Upper lobe of left lung (tissue), 6 donors: Measurements from ENCODE around the gene TCERG1. TPM values are rescaled to one million over a fixed set of nuclear protein-coding genes. Genes with fewer than 3 reads are reported as not detected.

Experiments
- ATAC-seq, 2 donors: fragments of 200-7000 bp; cut with Tn5 transposase; one replicate each; pipeline ENCODE4 v1.9.1; 2022; ENCODE audit warnings: mild to moderate bottlenecking in 2 of 2, moderate library complexity in 2 of 2; ENCODE audit not compliant: low FRiP score in 2 of 2
- DNase-seq, 2 donors: peaks; one replicate each; pipeline ENCODE4 v3.0.0-alpha.2; 2019 to 2020
- H3K27ac ChIP-seq, 4 donors: fragments of 200-600 bp; sonication (generic); one replicate each; pipeline ENCODE4 v1.5.1; 2016 to 2019
- H3K27me3 ChIP-seq, 4 donors: fragments of 200-600 bp; sonication (generic); one replicate each; pipeline ENCODE4 v1.5.1; 2017 to 2019
- H3K36me3 ChIP-seq, 4 donors: fragments of 200-600 bp; sonication (generic); one replicate each; pipeline ENCODE4 v1.5.1; 2016 to 2019
- H3K4me1 ChIP-seq, 4 donors: fragments of 200-600 bp; sonication (generic); one replicate each; pipeline ENCODE4 v1.5.1; 2018 to 2019
- H3K4me3 ChIP-seq, 4 donors: fragments of 200-600 bp; sonication (generic); one replicate each; pipeline ENCODE4 v1.5.1; 2017 to 2019; ENCODE audit warnings: mild to moderate bottlenecking in 2 of 4, moderate library complexity in 1 of 4
- H3K9me3 ChIP-seq, 4 donors: fragments of 200-600 bp; sonication (generic); one replicate each; pipeline ENCODE4 v1.5.1; 2018 to 2019
- EP300 ChIP-seq, 4 donors: sonication (generic); formaldehyde crosslinking; IDR thresholded peaks; one replicate each; pipeline ENCODE4 v1.5.1; 2017; ENCODE audit warnings: antibody characterized with exemption in 4 of 4, control low read depth in 2 of 4
- POLR2A ChIP-seq, 4 donors: fragments of 450-650 bp; IDR thresholded peaks; one replicate each; pipeline ENCODE4 v1.5.1; 2016 to 2017; ENCODE audit warnings: antibody characterized with exemption in 4 of 4, mild to moderate bottlenecking in 2 of 4
- POLR2AphosphoS5 ChIP-seq, 2 donors: sonication (generic); formaldehyde crosslinking; IDR thresholded peaks; one replicate each; pipeline ENCODE4 v1.5.1; 2017; ENCODE audit warnings: antibody characterized with exemption in 2 of 2
- WGBS, 2 donors: methylation state at CpG; one replicate each; pipeline ENCODE4 v1.1.5; 2017 to 2018; 5-methylcytosine and 5-hydroxymethylcytosine counted together
- total RNA-seq, 6 donors: library from RNA; depleted of rRNA in 4 of 6; stranded (reverse); fragments of >200 nt in 4 of 6; gene quantifications; one replicate each; pipeline versions ENCODE4 v1.1.0 to v1.2.1, GENCODE V29; 2016 to 2021
- TF ChIP-seq, protein P1 (sequence below), 6 experiments: fragments of 450-650 bp in 4 of 6; fragments of 200-600 bp in 2 of 6; sonication (generic) in 2 of 6; IDR thresholded peaks; one replicate each; pipeline ENCODE4 v1.5.1; 2016 to 2019; ENCODE audit warnings: antibody characterized with exemption in 6 of 6
- donor health status: DM: no; HTN: no; CAD: no; lungs with moderate emphysema.
- donor health status: DM: no; HTN: yes; CAD: no; lungs with severe emphysema.

TCERG1 gene
- total RNA-seq, 6 donors from 2014 or later: 34.3 to 110 (median 53.3) TPM

DNA sequence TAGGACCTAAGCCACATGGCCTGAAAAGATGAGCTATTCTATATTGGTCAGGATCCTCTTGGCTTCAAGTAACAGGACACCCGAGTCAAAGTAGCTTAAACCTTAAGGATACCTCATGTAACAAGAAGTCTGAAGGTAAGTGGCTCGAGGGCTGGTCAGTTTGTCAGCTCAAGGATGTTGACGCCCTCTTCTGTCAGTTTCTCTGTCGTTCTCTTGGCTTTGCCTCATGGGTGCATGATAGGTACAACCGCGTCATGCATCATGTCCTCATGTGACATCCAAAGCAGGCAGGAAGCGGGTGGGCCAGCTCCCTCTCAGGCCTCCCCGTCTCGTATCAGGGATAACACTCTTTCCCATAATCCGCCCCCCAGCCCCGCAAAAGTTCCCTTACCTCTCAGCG is 22.1 kb upstream of the TCERG1 start:
- 67 to 74% methylated on average over 9 to 11 of the region's 12 CpGs for WGBS, 2 donors
- no peak overlapping the region for H3K4me3 ChIP-seq
- no peaks in the 10 kb centered on the region for H3K36me3 ChIP-seq
- no peaks in the 10 kb centered on the region for H3K27me3 ChIP-seq
- TF ChIP-seq, protein P1, sequence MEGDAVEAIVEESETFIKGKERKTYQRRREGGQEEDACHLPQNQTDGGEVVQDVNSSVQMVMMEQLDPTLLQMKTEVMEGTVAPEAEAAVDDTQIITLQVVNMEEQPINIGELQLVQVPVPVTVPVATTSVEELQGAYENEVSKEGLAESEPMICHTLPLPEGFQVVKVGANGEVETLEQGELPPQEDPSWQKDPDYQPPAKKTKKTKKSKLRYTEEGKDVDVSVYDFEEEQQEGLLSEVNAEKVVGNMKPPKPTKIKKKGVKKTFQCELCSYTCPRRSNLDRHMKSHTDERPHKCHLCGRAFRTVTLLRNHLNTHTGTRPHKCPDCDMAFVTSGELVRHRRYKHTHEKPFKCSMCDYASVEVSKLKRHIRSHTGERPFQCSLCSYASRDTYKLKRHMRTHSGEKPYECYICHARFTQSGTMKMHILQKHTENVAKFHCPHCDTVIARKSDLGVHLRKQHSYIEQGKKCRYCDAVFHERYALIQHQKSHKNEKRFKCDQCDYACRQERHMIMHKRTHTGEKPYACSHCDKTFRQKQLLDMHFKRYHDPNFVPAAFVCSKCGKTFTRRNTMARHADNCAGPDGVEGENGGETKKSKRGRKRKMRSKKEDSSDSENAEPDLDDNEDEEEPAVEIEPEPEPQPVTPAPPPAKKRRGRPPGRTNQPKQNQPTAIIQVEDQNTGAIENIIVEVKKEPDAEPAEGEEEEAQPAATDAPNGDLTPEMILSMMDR (IDR thresholded peaks at IDR 0.05): no peak
- TF ChIP-seq POLR2AphosphoS5 (IDR thresholded peaks at IDR 0.05): no peak
- TF ChIP-seq EP300 (IDR thresholded peaks at IDR 0.05): no peak
- no peak for TF ChIP-seq POLR2A (IDR thresholded peaks at IDR 0.05)
- no peak overlapping the region for H3K27ac ChIP-seq
- no peaks in the 10 kb centered on the region for H3K9me3 ChIP-seq
- ATAC-seq: no peak
- no peaks in the 10 kb centered on the region for H3K4me1 ChIP-seq
- DNase-seq: no peak

GRCh38 chr5:146426305-146426704 is 20.8 kb upstream of the TCERG1 start:
- H3K4me1 ChIP-seq: no peaks in the 10 kb centered on the region
- H3K4me3 ChIP-seq: no peak overlapping the region
- H3K27me3 ChIP-seq: no peaks in the 10 kb centered on the region
- TF ChIP-seq EP300 (IDR thresholded peaks at IDR 0.05): no peak
- 72 to 85% methylated on average over 3 to 5 of the region's 5 CpGs for WGBS, 2 donors
- no peaks in the 10 kb centered on the region for H3K36me3 ChIP-seq
- ATAC-seq (no peak), DNase-seq (no peak)
- H3K27ac ChIP-seq: no peak overlapping the region
- no peaks in the 10 kb centered on the region for H3K9me3 ChIP-seq

DNA sequence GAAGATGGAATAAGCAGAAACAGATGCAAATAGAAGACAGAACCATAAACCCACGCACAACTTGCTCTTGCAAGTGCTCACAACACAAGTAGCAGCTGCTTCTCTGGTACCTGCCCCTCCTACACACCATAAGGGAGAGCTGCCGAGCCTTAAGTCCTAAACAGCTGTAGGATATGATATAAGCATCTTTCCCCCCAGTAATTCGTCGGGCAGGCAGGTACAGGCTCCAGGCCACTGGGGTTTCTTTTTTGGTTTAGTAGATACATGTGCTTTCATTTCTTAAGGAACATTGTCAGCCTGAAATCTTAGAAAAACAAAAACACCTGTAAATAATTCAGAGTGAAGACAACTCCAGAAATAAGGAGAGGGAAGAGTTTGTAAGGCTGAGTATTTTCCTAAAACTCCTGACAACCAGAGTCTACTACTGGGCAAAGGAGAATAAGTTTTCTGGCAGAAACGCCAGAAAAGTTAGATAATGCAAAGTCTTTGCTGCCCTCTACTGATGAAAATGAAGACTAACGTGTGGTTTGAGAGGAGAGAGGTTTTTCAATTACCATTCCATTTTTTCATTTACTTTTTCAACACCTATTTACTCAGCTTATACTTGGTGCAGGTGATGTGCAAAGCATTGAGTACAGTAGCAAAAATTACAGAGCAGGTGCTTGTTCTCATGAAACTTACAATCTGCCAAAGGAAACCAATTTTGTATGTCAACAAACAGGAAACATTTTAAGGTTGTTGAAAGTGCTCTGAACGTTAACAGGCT is 20.1 kb upstream of the TCERG1 start:
- no peak overlapping the region for H3K4me3 ChIP-seq
- no peaks in the 10 kb centered on the region for H3K36me3 ChIP-seq
- no peaks in the 10 kb centered on the region for H3K27me3 ChIP-seq
- WGBS, 2 donors: 32 to 35% methylated on average over 7 of the region's 7 CpGs
- DNase-seq: no peak
- TF ChIP-seq, protein P1 (IDR thresholded peaks at IDR 0.05): peak; percentile 25 to 71 (median 58)
- no peak for TF ChIP-seq EP300 (IDR thresholded peaks at IDR 0.05)
- peak in 1 of 2 donors; percentile 77 for ATAC-seq
- no peak overlapping the region for H3K27ac ChIP-seq
- no peaks in the 10 kb centered on the region for H3K4me1 ChIP-seq
- no peaks in the 10 kb centered on the region for H3K9me3 ChIP-seq

GRCh38 chr5:146427619-146427997 is 19.5 kb upstream of the TCERG1 start:
- H3K4me1 ChIP-seq: no peaks in the 10 kb centered on the region
- no peak for DNase-seq
- H3K9me3 ChIP-seq: no peaks in the 10 kb centered on the region
- H3K27me3 ChIP-seq: no peaks in the 10 kb centered on the region
- no peak overlapping the region for H3K4me3 ChIP-seq
- ATAC-seq: no peak
- WGBS, 2 donors: 40 to 43% methylated on average over 4 of the region's 4 CpGs
- H3K36me3 ChIP-seq: no peaks in the 10 kb centered on the region
- no peak for TF ChIP-seq EP300 (IDR thresholded peaks at IDR 0.05)
- no peak overlapping the region for H3K27ac ChIP-seq

DNA sequence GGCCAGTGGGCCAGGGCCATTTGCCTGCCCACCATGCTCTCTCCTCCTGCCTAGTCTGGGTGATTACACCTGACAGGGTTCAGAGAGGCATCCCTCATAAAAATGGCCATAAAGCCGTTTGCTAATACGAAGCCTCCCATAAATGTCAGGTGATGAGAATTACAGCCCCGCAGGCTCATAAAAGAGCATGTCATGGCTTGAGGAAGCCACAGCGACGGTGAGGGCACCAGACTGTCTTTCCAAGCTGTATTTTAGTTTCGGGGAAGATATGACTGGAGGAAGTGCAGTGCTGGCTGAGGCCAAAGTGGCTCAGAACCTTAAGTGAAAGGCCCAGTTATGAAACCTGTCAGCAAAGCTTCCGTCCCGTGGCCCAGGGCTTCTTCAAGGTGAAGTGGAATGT is 18.5 kb upstream of the TCERG1 start:
- WGBS, 2 donors: 37 to 61% methylated on average over 8 of the region's 8 CpGs
- no peak overlapping the region for H3K4me3 ChIP-seq
- no peak overlapping the region for H3K27ac ChIP-seq
- TF ChIP-seq EP300 (IDR thresholded peaks at IDR 0.05): no peak
- ATAC-seq (no peak), DNase-seq (no peak)
- no peaks in the 10 kb centered on the region for H3K36me3 ChIP-seq
- no peaks in the 10 kb centered on the region for H3K4me1 ChIP-seq
- H3K27me3 ChIP-seq: no peaks in the 10 kb centered on the region
- no peaks in the 10 kb centered on the region for H3K9me3 ChIP-seq

DNA sequence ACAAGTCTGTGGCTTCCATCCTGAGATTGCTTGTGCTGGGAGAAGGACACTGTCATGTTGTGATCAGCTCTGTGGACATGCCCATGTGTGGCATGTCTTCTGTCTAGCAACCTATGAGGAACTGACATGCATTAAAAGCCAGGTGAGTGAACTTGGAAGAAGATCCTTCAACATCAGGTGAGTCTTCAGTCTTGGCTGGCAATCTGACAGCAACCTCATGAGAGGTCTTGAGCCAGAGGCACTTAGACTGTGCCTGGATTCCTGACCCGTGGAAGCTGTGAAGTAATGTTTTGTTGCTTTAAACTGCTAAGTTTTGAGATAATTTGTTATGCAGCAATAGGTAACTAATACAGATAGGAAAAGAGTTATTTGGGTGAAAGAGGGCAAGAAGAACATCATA is 6.8 kb upstream of the TCERG1 start:
- TF ChIP-seq, protein P1 (IDR thresholded peaks at IDR 0.05): no peak
- TF ChIP-seq EP300 (IDR thresholded peaks at IDR 0.05): no peak
- TF ChIP-seq POLR2A (IDR thresholded peaks at IDR 0.05): no peak
- ATAC-seq: no peak

More for the DNA sequence above, 6.8 kb upstream of the TCERG1 start:
- Histone ChIP-seq H3K27me3 (no peaks in the 10 kb centered on the region), H3K4me1 (no peaks in the 10 kb centered on the region), H3K27ac (no peak overlapping the region), H3K4me3 (no peak overlapping the region), H3K36me3 (no peaks in the 10 kb centered on the region), H3K9me3 (no peaks in the 10 kb centered on the region)
- 44 to 50% methylated on average over 1 of the region's 1 CpG for WGBS, 2 donors
- DNase-seq: no peak
